HG03039 (cell line): Measurements from ENCODE around the gene TBC1D14.
"Not testable (repeated sequence)": the region's sequence is repeated elsewhere in the genome, so short reads cannot be mapped to it uniquely, and the experiment has no call there.

Experiments used
- ATAC-seq: cut with Tn5 transposase; IDR thresholded peaks from one replicate; pipeline ENCODE4 v1.9.1; 2021; ENCODE audit warnings: mild to moderate bottlenecking, moderate library complexity; ENCODE audit not compliant: unreplicated experiment

The TBC1D14 gene

DNA sequence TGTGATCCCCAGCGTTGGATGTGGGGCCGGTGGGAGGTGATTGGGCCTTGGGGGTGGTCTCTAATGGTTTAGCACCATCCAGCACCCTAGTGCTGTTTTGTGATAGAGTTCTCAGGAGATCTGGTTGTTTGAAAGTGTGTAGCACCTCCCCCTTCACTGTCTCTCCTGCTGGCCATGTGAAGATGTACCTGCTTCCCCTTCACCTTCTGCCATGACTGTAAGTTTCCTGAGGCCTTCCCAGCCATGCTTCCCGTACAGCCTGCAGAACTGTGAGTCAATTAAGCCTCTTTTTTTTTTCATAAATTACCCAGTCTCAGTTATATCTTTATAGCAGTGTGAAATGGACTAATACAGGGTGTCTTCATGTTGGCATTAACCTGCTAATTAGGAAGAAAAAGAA, 19.3 kb upstream of the TBC1D14 start:
- ATAC-seq = no peak

DNA sequence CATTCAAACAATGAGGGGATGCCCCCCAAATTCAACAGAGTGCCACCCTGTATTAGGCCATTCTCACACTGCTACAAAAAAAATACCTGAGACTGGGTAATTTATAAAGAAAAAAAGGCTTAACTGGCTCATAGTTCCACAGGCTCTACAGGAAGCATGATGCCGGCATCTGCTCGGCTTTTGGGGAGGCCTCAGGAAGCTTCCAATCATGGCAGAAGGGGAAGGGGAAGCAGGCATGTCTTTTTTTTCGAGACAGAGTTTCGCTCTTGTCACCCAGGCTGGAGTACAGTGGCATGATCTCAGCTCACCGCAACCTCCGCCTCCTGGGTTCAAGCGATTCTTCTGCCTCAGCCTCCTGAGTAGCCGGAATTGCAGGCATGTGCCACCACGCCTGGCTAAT, 18.7 kb upstream of the TBC1D14 start:
- ATAC-seq = not testable (repeated sequence)

DNA sequence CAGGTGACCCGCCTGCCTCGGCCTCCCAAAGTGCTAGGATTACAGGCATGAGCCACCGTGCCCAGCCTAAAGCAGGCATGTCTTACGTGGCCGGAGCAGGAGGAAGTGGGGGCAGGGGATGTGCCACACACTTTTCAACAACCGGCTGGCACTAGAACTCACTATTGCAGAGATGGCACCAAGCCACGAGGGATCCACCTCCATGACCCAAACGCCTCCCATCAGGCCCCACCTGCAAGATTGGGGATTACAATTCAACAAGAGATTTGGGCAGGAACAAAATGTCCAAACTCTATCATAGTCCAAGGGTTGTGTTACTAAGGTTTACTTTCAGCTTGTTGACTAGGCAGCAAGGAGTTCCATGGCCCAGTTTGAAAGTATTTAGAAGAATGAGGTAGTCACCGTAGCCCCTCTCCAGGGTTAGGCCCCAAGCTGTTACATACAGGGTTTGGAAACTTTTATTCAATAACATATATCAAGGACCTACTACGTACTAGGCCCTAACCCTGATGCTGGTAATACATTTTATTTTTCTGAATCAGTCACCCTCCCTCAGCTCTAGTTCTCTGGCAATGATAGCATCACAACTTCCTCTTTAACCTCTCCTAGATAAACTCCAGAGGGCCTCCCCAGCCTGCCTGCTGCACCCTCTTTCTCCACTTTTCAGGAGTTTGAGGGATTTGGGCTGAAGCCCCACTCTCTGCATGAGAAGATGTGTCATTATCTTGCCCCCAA, 18.0 kb upstream of the TBC1D14 start:
- ATAC-seq = no peak

DNA sequence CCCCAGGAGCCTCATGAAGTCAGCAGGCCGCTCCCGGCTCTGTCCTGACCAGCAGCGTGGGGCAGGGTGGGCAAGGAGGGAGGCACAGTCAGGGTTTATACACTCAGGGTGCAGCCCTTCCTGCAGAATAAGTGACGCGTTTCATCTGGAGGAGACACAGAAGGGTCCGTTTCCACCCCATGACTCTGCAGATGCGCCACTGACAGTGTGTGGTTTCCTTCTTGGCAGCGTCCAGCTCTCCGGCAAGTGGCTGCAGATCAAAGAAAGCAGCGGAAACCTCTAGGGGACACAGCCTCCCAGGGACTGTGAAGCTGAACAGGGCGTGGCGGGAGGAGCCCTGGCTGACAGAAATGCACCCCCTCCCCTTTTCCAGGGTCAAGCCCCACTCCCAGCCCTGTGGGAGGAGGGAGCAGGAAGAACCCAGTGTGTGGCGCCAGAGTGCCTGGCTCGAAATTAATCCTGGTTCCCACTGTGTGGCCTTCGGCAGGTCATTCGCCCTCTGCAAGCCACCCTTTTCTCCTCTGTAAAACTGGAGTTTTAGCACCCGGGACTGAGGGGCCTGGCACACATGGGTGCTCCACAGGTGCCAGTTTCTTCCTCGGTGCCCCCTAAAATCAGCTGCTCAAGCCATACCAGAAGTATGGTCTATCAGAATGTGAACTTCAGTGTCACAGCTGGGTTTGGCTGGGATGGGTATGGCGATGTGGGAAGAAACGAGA, 17.3 kb upstream of the TBC1D14 start:
- no peak for ATAC-seq

DNA sequence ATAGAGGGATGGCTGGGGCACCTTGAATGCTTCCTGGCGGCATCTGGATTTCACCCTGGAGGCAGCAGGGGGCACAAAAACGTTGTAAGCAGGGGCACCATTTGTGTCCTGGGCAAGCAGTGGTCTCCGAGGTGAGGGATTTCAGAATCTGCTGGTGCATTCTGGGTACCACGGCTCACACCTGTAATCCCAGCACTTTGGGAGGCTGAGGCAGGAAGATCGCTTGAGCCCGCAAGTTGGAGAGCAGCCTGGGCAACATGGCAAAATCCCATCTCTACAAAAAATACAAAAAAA, 16.8 kb upstream of the TBC1D14 start:
- no peak for ATAC-seq

DNA sequence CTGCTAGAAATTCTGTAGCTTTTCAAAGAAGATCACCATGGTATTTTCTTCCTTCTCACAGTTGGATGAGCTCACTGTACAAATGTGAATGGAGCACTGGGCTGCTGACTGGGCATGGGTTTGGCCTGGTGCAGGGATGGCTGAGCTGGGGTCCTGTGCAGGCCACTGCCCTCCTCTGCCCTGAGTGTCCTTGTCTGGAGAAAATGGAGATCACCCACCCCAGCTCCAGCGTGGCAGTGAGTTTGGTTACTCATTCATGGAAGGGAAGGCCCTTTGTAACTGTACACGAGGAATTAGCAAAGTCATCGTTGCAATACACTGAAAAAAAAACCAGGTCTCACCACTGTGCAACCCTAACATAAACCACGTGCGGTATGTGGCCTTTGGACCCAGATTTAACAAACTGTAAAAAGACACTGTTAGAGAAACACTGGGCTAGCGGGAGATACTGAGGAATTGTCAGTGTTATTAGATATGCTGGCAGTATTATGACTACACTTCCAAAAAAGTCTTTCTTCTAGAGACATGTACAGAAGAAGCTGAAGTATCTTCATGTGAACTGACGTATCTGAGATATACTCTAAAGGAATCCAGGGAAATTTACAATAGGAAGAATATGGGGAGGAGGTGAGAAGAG, 16.1 kb upstream of the TBC1D14 start:
- ATAC-seq = no peak

DNA sequence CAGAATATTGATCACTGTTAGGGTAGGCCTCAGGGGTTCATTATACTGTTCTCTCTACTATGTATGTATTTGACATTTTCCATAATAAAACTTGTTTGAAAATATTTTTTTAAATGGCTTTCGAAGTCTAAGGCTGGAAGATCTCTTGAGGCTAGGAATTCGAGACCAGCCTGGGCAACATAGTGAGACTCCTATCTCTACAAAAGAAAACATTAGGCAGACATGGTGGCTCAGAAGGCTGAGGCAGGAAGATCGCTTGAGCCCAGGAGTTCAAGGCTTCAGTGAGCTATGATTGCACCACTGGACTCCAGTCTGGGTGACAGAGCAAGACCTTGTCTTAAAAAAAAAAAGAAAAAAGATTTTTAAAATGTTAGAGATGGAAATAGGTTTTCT, 15.5 kb upstream of the TBC1D14 start:
- no peak for ATAC-seq

DNA sequence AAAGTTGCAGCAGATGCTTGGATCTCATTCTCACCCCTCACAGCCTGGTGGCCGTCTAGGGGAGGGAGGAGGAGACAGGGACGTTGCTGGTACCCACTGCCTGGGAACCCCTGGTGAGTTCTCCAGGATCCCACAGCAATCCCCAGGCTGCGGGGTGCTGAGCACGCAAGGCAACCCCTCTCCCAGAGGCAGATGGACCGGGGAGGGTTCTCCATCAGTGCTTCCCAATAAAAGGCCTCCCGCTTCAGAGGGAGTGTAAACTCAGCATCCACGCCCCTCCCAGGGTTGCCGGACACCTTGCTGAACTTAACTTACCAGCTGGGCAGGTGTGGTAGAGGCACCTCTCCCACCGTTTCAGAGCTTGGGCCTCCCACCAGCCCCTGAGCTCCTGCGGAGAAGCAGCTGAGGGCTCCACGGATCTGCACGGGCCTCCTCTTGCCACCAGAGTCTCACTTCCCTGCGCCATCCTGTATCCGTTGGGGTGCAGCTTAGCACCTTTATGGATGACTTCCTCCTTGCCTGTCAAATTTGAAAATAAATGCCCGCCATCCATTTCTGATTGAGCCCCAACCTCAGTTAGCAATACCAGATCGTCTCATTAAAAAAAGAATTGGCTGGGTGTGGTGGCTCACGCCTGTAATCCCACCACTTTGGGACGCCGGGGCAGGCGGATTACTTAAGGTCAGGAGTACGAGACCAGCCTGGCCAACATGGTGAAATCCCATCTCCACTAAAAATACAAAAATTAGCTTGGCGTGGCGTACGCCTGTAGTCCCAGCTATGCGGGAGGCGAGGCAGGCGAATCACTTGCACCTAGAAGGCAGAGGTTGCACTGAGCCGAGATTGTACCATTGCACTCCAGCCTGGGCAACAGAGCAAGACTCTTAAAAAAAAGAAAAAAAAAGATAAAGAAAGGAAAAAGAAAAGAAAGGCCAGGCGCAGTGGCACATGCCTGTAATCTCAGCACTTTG, 14.8 kb upstream of the TBC1D14 start:
- ATAC-seq = no peak

DNA sequence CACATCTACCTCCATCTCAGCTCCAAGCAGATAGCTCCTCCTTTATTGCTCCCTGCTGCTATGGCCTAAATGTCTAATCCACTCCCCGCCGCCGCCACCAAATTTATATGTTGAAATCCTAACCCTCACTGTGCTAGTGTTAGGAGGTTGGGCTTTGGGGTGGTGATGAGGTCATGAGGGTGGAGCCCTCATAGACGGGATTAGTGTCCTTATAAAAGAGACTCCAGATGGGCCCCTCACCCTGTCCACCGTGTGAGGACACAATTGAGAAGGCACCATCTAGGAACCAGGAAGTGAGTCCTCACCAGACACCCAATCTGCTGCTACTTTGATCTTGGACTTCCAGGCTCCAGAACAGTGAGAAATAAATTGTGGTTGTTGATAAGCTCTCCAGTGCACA, 13.6 kb upstream of the TBC1D14 start:
- ATAC-seq = no peak

DNA sequence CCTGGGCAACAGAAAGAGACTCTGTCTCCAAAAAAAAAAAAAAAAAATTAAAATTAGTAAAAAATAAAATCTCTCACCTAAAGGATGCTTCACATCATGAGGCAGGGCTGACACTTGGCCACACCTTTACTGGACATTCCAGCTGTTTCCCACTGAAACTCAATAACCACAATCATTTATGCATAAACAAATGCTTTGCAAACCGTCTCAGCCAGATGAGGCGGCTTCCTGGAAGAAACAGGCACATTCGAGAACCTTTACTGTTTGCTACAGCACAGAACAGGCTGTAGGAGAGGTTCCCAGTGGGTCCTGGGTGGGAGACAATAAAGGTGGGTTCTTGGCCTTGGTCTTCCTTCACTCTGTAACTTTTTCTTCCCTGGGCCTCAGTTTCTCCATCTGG, 10.9 kb upstream of the TBC1D14 start:
- no peak for ATAC-seq

DNA sequence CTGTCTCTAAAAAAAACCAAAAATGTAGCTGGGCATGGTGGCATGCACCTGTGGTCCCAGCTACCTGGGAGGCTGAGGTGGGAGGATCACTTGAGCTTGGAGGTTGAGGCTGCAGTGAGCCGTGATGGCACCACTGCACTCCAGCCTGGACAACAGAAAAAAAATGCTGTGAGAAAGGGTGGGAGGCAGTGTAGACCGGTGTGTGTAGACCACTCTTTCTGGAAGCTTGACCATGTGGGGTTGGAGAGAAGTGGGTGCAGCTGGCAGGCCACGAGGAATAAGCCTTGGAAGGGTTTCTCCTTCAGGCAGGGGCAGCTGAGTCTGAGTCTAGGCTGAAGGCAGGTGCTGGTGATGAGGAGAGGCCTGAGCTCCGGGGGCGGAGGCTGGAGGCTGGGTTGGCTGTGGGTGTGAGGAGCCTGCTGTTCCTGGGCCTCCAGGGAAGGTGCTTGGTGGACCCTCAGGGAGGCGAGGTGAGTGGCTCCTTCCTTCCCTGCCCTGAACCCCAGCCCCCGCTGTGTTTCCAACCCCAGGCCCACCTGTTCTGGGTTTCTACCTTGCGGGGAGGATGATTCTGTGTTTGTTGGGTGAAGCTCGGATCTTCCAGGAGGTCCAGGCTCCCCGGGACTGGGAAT, 9.3 kb upstream of the TBC1D14 start:
- no peak for ATAC-seq

DNA sequence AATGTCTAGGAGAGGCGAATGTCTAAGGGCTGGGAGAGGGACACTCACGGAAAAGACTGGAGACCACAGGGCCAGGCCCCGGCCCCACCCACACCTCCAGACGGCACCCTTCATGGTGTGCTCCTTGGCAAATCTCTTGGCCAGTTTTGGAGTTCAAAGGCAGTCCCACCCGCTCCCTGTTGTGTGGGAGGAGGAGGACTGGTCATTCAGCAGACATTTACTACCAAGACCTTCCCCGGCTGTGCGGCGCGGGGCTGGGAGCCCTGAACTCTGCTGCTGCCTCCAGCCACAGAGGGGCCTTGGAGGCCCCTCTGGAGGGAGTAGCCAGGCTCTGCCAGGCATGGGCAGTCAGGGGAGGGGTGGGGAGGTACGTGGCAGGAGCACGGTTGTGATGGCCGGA, 8.7 kb upstream of the TBC1D14 start:
- no peak for ATAC-seq

DNA sequence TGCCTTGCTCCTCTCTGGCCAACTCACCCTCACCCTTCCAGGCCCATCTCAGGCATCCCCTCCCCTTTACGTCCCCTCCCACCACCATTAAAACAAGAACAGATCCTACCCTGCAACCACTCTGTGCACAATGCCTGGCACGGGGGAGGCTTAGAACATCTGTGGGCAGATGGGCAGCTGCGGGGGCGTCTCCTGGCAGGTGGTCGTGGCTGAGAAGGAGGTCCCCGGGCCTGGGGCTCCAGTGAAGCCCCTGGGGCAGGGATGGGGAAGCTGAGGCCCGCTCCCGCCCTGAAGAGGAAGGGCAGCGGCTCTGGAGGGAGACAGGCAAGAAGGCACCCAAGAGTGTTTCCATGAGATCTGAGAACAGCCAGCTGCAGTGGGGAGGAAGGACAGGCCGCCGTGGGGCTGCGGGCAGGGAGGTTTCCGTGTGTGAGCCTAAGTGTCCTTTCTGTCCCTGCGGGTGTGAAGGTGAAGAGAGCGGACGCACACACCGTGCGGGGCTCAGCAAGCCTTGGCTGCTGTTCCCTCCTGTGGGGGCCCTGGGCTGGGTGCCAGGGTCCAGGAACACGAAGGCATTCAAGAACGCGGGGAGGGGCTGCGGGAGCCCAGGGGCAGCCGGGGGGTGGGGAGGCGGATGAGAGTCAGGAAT, 7.8 kb upstream of the TBC1D14 start:
- ATAC-seq = no peak

DNA sequence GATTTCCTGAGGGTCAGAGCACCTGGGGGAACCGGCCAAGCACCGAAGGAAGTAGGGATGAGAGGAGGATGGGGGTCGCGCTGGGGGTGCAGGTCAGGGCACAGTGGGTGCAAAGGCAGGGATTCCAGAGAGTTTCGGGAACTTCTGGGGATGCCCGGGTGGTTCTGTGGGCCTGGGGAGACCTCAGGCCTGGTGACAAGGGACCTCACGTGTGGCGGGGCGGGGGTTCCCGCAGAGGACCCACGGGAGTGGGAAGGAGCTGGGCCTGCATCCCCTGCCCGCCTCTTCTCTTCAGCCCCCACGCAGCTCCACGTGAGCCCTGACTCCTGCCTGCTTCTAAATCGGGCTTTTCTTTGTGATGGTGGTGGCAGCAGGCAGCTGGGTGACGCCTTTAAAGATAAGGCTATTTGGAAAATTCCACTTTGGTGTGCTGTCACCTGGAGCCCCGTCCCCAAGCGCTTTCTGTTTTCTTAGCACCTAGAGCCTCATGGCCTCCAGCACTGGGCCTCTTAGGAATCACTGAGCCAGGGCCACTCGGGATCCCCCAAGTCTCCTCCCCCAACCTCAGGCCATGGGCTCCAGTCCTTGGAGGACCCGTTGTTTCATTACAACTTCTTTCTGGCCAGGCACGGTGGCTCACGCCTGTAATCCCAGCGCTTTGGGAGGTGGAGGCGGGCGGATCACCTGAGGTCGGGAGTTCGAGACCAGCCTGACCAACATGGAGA, 7.1 kb upstream of the TBC1D14 start:
- no peak for ATAC-seq

DNA sequence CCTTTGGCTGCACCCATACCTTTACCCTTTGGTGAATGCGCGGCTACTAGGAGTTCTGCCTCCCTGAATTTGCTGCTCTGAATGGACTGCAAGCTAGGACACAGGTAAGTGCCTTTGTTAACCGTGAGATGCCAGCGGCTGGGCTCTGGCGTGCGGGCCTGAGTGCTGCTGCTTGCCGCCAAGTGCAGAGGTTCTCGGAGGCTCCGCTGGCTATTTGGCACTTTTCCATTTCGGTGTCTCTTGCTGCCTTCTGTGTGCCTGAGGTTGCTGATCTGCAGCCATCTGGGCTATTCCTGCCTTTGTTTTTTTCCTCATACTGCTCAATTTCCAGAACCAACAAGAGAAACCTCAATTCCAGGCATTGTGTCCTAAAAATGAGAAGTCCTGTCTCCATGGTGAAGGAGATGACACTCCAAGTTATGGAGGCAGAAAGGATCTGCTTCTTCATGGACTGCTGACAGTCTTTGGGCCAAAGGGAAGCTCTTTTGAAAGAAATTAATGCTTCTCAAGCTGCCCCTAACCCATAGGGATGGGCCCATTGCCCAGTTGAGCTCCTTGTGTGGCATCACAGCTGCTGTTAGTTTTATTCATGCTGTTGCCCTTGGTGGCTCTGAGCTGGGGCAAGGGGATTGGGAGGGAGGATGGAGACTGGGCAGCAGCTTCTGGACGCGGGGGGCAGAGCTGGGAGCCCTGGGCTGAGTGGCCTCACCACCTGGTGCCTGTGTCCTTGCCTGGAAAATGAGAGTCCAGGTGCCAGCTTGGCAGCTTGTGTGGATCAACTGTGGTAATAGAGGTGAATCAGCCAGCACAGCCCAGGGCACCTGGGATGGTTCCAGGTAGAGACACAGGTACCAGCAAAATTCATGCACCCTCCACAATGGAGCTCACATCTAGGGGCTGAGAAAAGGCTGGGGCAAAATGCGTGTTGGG, 3.8 kb upstream of the TBC1D14 start:
- no peak for ATAC-seq

DNA sequence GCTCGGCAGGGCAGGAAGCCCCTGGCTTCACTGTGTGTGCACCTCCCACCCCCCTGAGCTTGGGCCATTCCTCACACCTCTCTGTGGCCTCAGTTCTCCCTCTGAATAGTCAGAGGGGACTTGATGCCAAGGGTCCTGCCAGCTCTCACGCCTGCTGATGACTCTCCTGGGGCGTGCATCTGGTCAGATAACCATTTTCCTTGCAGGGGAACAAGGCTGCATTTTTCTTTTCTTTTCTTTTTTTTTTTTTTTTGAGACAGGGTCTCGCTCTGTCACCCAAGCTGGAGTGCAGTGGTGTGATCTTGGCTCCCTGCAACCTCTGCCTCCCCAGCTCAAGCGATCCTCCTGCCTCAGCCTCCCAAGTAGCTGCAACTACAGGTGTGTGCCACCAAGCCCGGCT, 3.1 kb upstream of the TBC1D14 start:
- ATAC-seq = not testable (repeated sequence)

DNA sequence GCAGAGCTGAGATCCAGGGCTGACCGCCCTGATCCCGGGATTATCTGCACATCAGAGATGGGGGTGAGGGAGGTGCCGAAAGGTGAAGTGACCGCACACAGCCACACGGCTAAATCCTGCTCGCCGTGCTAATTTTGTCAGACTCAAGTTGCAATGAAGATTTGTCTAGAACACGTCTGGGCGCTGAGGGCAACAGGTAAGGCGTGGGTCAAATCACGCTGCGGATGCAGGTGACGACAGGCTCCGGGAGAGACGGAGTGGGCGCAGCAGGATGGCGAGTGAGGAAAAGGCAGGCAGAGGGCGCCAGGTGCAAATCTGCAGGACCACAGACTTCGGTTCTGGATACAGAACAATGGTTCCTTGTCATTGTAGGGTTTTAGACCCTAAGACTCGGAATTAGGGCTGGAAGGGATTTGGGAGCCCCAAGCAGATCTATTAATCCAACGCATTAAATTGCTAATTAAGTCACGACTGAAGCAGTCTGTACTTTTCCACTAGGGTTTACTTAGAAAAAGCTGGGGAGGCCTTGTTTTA, 1.9 kb upstream of the TBC1D14 start:
- no peak for ATAC-seq

DNA sequence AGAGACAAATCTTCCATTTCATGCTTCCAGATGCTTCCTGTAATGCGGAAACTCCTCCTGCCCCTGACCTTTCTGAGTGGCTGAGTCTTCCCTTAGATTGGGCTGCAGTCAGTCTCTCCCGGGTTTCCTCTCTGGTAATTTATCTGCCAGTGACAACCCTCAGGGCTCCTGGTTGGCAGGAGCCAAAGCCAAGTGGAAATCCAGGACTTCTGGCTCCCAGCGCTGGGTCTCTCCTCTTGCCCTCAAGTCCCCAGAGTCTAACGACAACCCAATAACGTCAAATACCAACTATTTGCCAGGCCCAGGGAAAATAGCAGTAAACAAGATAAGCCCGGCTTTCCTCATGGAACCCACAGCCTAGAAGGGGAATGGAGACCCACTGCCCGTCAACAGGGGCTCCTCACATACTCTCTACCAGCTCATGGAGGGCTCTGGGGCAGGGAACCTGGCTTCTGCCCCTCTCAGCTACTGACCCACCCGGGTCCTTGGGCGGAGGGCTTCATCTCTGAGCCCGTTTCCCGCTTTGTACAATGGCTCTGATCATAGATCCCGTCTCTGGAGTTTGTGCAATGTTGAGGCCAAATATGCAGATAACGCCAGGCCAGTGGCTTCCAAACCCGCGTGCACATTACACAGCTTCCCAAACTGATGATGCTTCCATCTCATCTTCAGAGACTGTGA, 1.1 kb upstream of the TBC1D14 start:
- no peak for ATAC-seq
